B cell (primary cell): Measurements from ENCODE around the gene CIP2A. TPM values are rescaled to one million over a fixed set of nuclear protein-coding genes. Genes with fewer than 3 reads are reported as not detected.

Experiments
- ATAC-seq: fragments of 200-7000 bp; cut with Tn5 transposase; one replicate; pipeline ENCODE4 v1.10.0; 2021; ENCODE audit warnings: low read depth, mild to moderate bottlenecking, moderate number of reproducible peaks, moderate library complexity
- CTCF ChIA-PET: fragments of 350-600 bp; sonication (Branson Sonifier 250); formaldehyde crosslinking; loops from one replicate; lab custom pipeline; 2021; ENCODE audit warnings: antibody characterized with exemption, inconsistent platforms; lab: Charles Lee
- POLR2A ChIA-PET: fragments of 350-600 bp; sonication (Branson Sonifier 250); formaldehyde crosslinking; loops from one replicate; lab custom pipeline; 2021; ENCODE audit warnings: antibody characterized with exemption; lab: Charles Lee
- DNase-seq: peaks from one replicate; pipeline ENCODE4 v3.0.0; 2013
- H2AFZ ChIP-seq: 2 replicates; pipeline ENCODE4 v1.6.1; 2012; ENCODE audit warnings: mild to moderate bottlenecking, low read depth, low read length; ENCODE audit not compliant: insufficient read depth, poor library complexity, severe bottlenecking
- H3K27ac ChIP-seq, 2 donors: 1 replicate in 1 of 2; 2 replicates in 1 of 2; pipeline ENCODE4 v1.5.1; 2012 to 2013; ENCODE audit warnings: low read length in 2 of 2, mild to moderate bottlenecking in 2 of 2, moderate library complexity in 1 of 2
- H3K27me3 ChIP-seq, 4 experiments: fragments of 200-600 bp in 1 of 4; sonication (generic) in 1 of 4; replicated peaks in 1 of 4; 1 replicate in 2 of 4; 2 replicates in 2 of 4; pipeline versions ENCODE4 v1.6.1 to v1.7.0; 2013 to 2016; ENCODE audit warnings: low read length in 3 of 4, mild to moderate bottlenecking in 2 of 4, mixed read lengths in 1 of 4, moderate library complexity in 1 of 4; ENCODE audit not compliant: insufficient read depth in 4 of 4, control insufficient read depth in 3 of 4; ENCODE audit errors: control extremely low read depth in 1 of 4
- H3K36me3 ChIP-seq, 2 experiments: replicated peaks in 1 of 2; 1 replicate in 1 of 2; 2 replicates in 1 of 2; pipeline versions ENCODE4 v1.6.1 to v1.7.1; 2013; ENCODE audit warnings: low read length in 1 of 2; ENCODE audit not compliant: insufficient read depth in 2 of 2, control insufficient read depth in 1 of 2; ENCODE audit errors: control extremely low read depth in 1 of 2, extremely low read depth in 1 of 2
- H3K4me1 ChIP-seq, 2 donors: fragments of 200-600 bp in 1 of 2; sonication (generic) in 1 of 2; 1 replicate in 1 of 2; 2 replicates in 1 of 2; pipeline versions ENCODE4 v1.5.1 to v1.6.1; 2013 to 2017; ENCODE audit warnings: low read length in 2 of 2; ENCODE audit not compliant: control insufficient read depth in 2 of 2, insufficient read depth in 2 of 2
- H3K4me2 ChIP-seq: replicated peaks from 2 replicates; pipeline ENCODE3; 2012; ENCODE audit warnings: mild to moderate bottlenecking, low read depth, low read length; ENCODE audit not compliant: poor library complexity, severe bottlenecking
- H3K4me3 ChIP-seq, 5 experiments: fragments of 200-600 bp in 1 of 5; sonication (generic) in 1 of 5; 1 replicate in 3 of 5; 2 replicates in 2 of 5; pipeline versions ENCODE4 v1.5.1 to v1.7.0; 2011 to 2016; ENCODE audit warnings: low read length in 4 of 5, mild to moderate bottlenecking in 4 of 5, low read depth in 2 of 5, control low read depth in 1 of 5, moderate library complexity in 1 of 5; ENCODE audit not compliant: insufficient read depth in 1 of 5; ENCODE audit errors: control extremely low read depth in 1 of 5, extremely low read depth in 1 of 5
- H3K79me2 ChIP-seq: fragments of 200-600 bp; sonication (generic); one replicate; pipeline ENCODE4 v1.6.0; 2016; ENCODE audit warnings: low read length; ENCODE audit not compliant: control insufficient read depth, insufficient read depth
- H3K9ac ChIP-seq: fragments of 200-600 bp; sonication (generic); 2 replicates; pipeline ENCODE4 v1.6.1; 2017; ENCODE audit warnings: mild to moderate bottlenecking, low read length, moderate library complexity
- H3K9me3 ChIP-seq, 3 donors: one replicate each; pipeline versions ENCODE4 v1.6.1 to v1.7.1; 2013; ENCODE audit warnings: low read length in 2 of 3; ENCODE audit not compliant: control insufficient read depth in 2 of 3, insufficient read depth in 1 of 3; ENCODE audit errors: control extremely low read depth in 1 of 3
- H4K20me1 ChIP-seq: 2 replicates; pipeline ENCODE4 v1.6.0; 2012; ENCODE audit warnings: mild to moderate bottlenecking, low read length; ENCODE audit not compliant: insufficient read depth, control insufficient read depth, poor library complexity, severe bottlenecking
- H3K27ac Mint-ChIP-seq: one replicate; pipeline ENCODE4 v1.8.0; 2021; ENCODE audit warnings: mixed read lengths
- H3K27me3 Mint-ChIP-seq: one replicate; pipeline ENCODE4 v1.8.0; 2021; ENCODE audit warnings: mixed read lengths
- H3K4me1 Mint-ChIP-seq: one replicate; pipeline ENCODE4 v1.8.0; 2021; ENCODE audit warnings: mixed read lengths
- H3K4me3 Mint-ChIP-seq: one replicate; pipeline ENCODE4 v1.8.0; 2021; ENCODE audit warnings: mixed read lengths
- H3K9me3 Mint-ChIP-seq: one replicate; pipeline ENCODE4 v1.8.0; 2022; ENCODE audit warnings: mixed read lengths; ENCODE audit not compliant: insufficient read depth
- CTCF ChIP-seq: fragments of 200-600 bp; IDR thresholded peaks from one replicate; pipeline ENCODE4 v1.8.0; 2022; ENCODE audit warnings: antibody characterized with exemption, mild to moderate bottlenecking
- EZH2 ChIP-seq: IDR thresholded peaks from 2 replicates; pipeline ENCODE4 v1.6.1; 2012; ENCODE audit warnings: borderline replicate concordance, low read depth, mild to moderate bottlenecking, moderate library complexity, low read length; ENCODE audit not compliant: insufficient read depth, poor library complexity, severe bottlenecking
- WGBS: methylation state at CpG from one replicate; pipeline ENCODE4 v1.1.5; 2013; ENCODE audit warnings: missing lambda C conversion rate; ENCODE audit not compliant: insufficient coverage; 5-methylcytosine and 5-hydroxymethylcytosine counted together
- intact Hi-C: fragments of 100-400 bp; cut with micrococcal nuclease; formaldehyde crosslinking; loops from one replicate; pipeline ENCODE4 v1.10.0; 2022
- polyA plus RNA-seq: library from polyadenylated mRNA; depleted of rRNA; stranded (reverse); fragments of >200 nt; gene quantifications from 2 replicates; pipeline ENCODE4 v1.2.3, GENCODE V29; 2012
- total RNA-seq, 2 donors: library from RNA; stranded (reverse); fragments of 120-200 nt in 1 of 2; gene quantifications; 1 replicate in 1 of 2; 2 replicates in 1 of 2; pipeline versions ENCODE4 v1.2.3 to v1.2.4, GENCODE V29; 2013 to 2022

CIP2A gene
- total and polyA plus RNA-seq, 2 donors (not counting 1 experiment from before 2014, with no cell fraction given), result 2.3 to 11.0 TPM

- no peaks in the 10 kb centered on the region for H3K27me3 ChIP-seq
- no peaks in the 10 kb centered on the region for H3K36me3 ChIP-seq
- peak overlapping the region; percentile 82 for H3K4me2 ChIP-seq
- ATAC-seq (no peak), DNase-seq (no peak)
- H3K9me3 ChIP-seq, result no peaks in the 10 kb centered on the region
- Mint-ChIP-seq H3K27ac (peak overlapping the region; percentile 100), H3K4me1 (peaks cover 17% of the 10 kb centered on the region), H3K9me3 (no peaks in the 10 kb centered on the region), H3K4me3 (peak overlapping the region; percentile 99), H3K27me3 (no peaks in the 10 kb centered on the region)
- intact Hi-C loops, result loop anchor here (1.0 to 10.0 kb wide), 4 partner anchors 182 to 1155 kb away; partner anchors contain the start of genes BBX and IFT57
- peak overlapping the region; percentile 96 for H2AFZ ChIP-seq
- H3K9ac ChIP-seq, result peak overlapping the region; percentile 99
- 2% methylated on average over 5 of the region's 11 CpGs for whole genome bisulfite sequencing
- ChIA-PET CTCF (interaction anchor here (0.9 to 3.6 kb wide), 5 partner anchors 9 to 83 kb away, joined by 3 to 15 read pairs (median 6); no protein-coding TSS in a partner anchor), POLR2A (interaction anchor here (1.1 to 1.8 kb wide), 4 partner anchors 9 to 78 kb away, joined by 3 to 16 read pairs (median 3); no protein-coding TSS in a partner anchor)
- no peak for TF ChIP-seq CTCF
- TF ChIP-seq EZH2, result no peak
- peak overlapping the region; percentile 96 to 99 for H3K27ac ChIP-seq
- no peaks in the 10 kb centered on the region for H4K20me1 ChIP-seq
- H3K4me3 ChIP-seq, result peak overlapping the region; percentile 77 to 99 (median 94)
- H3K4me1 ChIP-seq, result peaks cover 12 to 16% of the 10 kb centered on the region in 2 donors
- H3K79me2 ChIP-seq, result peaks cover 29% of the 10 kb centered on the region
These were observed 723 bp upstream of the CIP2A start for GRCh38 chr3:108589998-108590323.

GRCh38 chr3:108588601-108589000 is 637 bp downstream of the CIP2A start:
- 0% methylated on average over 1 of the region's 8 CpGs for WGBS
- Mint-ChIP-seq H3K27ac (peak overlapping the region; percentile 100), H3K4me3 (peak overlapping the region; percentile 99), H3K9me3 (no peaks in the 10 kb centered on the region), H3K27me3 (no peaks in the 10 kb centered on the region), H3K4me1 (peaks cover 17% of the 10 kb centered on the region)
- H3K27me3 ChIP-seq, result no peaks in the 10 kb centered on the region
- DNase-seq (no peak), ATAC-seq (no peak)
- H3K36me3 ChIP-seq, result peaks cover 0 to 4% of the 10 kb centered on the region in 2 experiments
- H3K4me3 ChIP-seq, result peak overlapping the region; percentile 77 to 99 (median 94)
- ChIA-PET CTCF (interaction anchor here (1.0 to 3.6 kb wide), 2 partner anchors 15 to 1353 kb away, joined by 3 to 15 read pairs; no protein-coding TSS in a partner anchor), POLR2A (interaction anchor here (0.6 to 1.8 kb wide), 3 partner anchors 13 to 36 kb away, joined by 3 to 16 read pairs (median 3); no protein-coding TSS in a partner anchor)
- peak overlapping the region; percentile 99 for H3K9ac ChIP-seq
- no peak for TF ChIP-seq EZH2
- no peak for TF ChIP-seq CTCF
- peak overlapping the region; percentile 82 for H3K4me2 ChIP-seq
- H3K4me1 ChIP-seq, result peaks cover 12 to 16% of the 10 kb centered on the region in 2 donors
- intact Hi-C loops, result loop anchor here (5.0 kb wide), 1 partner anchor 366 kb away; the partner anchor contains the start of gene IFT57
- H4K20me1 ChIP-seq, result no peaks in the 10 kb centered on the region
- H3K27ac ChIP-seq, result peak overlapping the region; percentile 96 to 99
- H3K9me3 ChIP-seq, result no peaks in the 10 kb centered on the region
- peak overlapping the region; percentile 96 for H2AFZ ChIP-seq
- H3K79me2 ChIP-seq, result peaks cover 23% of the 10 kb centered on the region
